ENCODE data around the gene MAGEB10.

DNA sequence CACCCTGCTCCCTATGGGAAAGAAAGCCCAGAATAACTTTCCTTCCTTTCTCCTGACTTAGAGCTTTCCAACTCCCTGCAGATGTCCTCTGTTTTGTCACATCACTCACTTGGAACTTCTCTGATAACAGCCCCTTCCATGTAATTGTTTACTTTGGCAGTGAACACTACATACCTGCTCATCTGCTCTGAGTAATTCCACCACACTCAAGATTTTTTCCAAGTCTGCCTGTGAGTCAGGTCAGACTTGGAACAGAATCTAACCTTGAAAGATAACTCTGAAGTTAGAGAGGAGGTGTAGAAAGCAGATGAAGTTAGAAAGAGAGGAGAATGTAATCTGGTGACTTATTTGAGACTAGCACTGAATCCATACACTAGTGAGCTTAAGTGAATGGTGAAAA, 7.4 kb downstream of the MAGEB10 start:
- TF ChIP-seq POLR2A (IDR thresholded peaks at IDR 0.05; ENCODE audit: extremely low read depth, insufficient read length) (no peak), MYC (IDR thresholded peaks at IDR 0.05; ENCODE audit: low read depth, low read length) (no peak)
- TF ChIP-seq, protein P1, sequence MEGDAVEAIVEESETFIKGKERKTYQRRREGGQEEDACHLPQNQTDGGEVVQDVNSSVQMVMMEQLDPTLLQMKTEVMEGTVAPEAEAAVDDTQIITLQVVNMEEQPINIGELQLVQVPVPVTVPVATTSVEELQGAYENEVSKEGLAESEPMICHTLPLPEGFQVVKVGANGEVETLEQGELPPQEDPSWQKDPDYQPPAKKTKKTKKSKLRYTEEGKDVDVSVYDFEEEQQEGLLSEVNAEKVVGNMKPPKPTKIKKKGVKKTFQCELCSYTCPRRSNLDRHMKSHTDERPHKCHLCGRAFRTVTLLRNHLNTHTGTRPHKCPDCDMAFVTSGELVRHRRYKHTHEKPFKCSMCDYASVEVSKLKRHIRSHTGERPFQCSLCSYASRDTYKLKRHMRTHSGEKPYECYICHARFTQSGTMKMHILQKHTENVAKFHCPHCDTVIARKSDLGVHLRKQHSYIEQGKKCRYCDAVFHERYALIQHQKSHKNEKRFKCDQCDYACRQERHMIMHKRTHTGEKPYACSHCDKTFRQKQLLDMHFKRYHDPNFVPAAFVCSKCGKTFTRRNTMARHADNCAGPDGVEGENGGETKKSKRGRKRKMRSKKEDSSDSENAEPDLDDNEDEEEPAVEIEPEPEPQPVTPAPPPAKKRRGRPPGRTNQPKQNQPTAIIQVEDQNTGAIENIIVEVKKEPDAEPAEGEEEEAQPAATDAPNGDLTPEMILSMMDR (IDR thresholded peaks at IDR 0.05; ENCODE audit: low read depth, low read length), result no peak
